Measurements from ENCODE around the gene DOCK8. TPM values are rescaled to one million over a fixed set of nuclear protein-coding genes. Genes with fewer than 3 reads are reported as not detected.

Gene DOCK8
- total RNA-seq, 1 experiment from 2014 or later: 1.4 TPM

DNA sequence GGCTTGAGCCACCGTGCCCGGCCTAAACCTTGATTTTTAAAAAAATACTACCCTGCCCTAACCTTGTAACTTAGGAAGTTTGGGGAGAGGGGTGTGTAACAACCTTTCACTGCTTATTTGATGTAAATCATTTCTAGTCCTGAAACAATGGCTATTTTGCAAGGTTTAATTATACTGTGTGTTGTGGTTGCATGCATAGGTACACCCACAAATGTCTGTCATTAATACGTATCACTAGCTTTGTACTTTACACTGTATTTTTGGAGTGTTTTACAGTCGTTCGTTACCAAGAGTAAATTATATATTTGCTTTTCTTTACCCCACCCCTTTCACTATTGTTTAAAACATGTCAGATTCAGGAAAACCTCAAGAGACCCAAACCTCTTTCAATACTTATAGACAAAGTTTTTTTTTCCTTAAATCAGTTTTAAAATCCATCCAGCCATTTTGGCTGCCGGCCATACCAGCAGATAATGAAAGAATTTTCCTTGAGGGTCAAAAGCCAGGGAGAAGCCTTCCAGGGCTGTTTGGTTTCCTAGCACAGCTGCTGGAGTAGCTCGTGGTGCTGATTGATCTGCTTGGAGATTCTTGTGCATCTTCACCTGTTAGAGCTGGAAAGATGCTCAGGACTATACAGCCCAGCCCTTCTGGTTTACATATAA, 50.7 kb downstream of the DOCK8 start:
- H3K4me2 ChIP-seq (ENCODE audit: insufficient read depth, insufficient read length, low read length): no peak overlapping the region
- H4K20me1 ChIP-seq (ENCODE audit: control insufficient read depth, insufficient read depth, insufficient read length): no peaks in the 10 kb centered on the region
- no peak overlapping the region for H3K18ac ChIP-seq (ENCODE audit: insufficient read length, low read depth, low read length)
- Mint-ChIP-seq H3K4me3 (no peak overlapping the region), H3K27ac (no peak overlapping the region), H3K9me3 (no peaks in the 10 kb centered on the region; a peak in 1 of 5 replicates), H3K4me1 (no peaks in the 10 kb centered on the region), H3K27me3 (ENCODE audit: low read depth) (no peaks in the 10 kb centered on the region), H3K36me3 (ENCODE audit: insufficient read depth in 1 of 3, low read depth in 3 of 3) (no peaks in the 10 kb centered on the region)
- H3K79me2 ChIP-seq (ENCODE audit: insufficient read depth, low read length): no peaks in the 10 kb centered on the region
- no peak overlapping the region for H2BK5ac ChIP-seq (ENCODE audit: insufficient read length, low read length)
- DNase-seq: no peak
- TF ChIP-seq, protein P1, sequence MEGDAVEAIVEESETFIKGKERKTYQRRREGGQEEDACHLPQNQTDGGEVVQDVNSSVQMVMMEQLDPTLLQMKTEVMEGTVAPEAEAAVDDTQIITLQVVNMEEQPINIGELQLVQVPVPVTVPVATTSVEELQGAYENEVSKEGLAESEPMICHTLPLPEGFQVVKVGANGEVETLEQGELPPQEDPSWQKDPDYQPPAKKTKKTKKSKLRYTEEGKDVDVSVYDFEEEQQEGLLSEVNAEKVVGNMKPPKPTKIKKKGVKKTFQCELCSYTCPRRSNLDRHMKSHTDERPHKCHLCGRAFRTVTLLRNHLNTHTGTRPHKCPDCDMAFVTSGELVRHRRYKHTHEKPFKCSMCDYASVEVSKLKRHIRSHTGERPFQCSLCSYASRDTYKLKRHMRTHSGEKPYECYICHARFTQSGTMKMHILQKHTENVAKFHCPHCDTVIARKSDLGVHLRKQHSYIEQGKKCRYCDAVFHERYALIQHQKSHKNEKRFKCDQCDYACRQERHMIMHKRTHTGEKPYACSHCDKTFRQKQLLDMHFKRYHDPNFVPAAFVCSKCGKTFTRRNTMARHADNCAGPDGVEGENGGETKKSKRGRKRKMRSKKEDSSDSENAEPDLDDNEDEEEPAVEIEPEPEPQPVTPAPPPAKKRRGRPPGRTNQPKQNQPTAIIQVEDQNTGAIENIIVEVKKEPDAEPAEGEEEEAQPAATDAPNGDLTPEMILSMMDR (conservative IDR thresholded peaks at IDR 0.05): no peak
- H3K27ac ChIP-seq (ENCODE audit: insufficient read length, low read depth, low read length): no peak overlapping the region
- no peaks in the 10 kb centered on the region for H3K4me1 ChIP-seq (ENCODE audit: insufficient read depth, low read length)
- H2BK12ac ChIP-seq (ENCODE audit: insufficient read length, low read depth, low read length): no peak overlapping the region
- H3K56ac ChIP-seq (ENCODE audit: insufficient read length, low read depth, low read length): no peak overlapping the region
- no CpG with 5 or more reads among the region's 7 CpGs for WGBS (ENCODE audit: extremely low coverage, insufficient read length, low lambda C conversion rate)
- no peak overlapping the region for H4K91ac ChIP-seq (ENCODE audit: insufficient read length, low read depth, low read length)
- no peak overlapping the region for H4K8ac ChIP-seq (replicated peaks; ENCODE audit: insufficient read length, low read depth, low read length)
- H3K23me2 ChIP-seq (ENCODE audit: insufficient read length, low read depth, low read length, poor library complexity, severe bottlenecking): no peaks in the 10 kb centered on the region
- H2BK15ac ChIP-seq (ENCODE audit: low read depth, low read length): no peak overlapping the region
- no peak overlapping the region for H3K4ac ChIP-seq (ENCODE audit: low read depth, low read length)
- H3K9me3 ChIP-seq (ENCODE audit: control insufficient read depth, low read depth, low read length): no peaks in the 10 kb centered on the region
- no peak overlapping the region for H3K23ac ChIP-seq (ENCODE audit: insufficient read length, low read depth, low read length)
- no peak overlapping the region for H3K14ac ChIP-seq (ENCODE audit: insufficient read depth, low read length)
- no peak overlapping the region for H3K9ac ChIP-seq (ENCODE audit: extremely low read depth, insufficient read length, low read length)
- no peak overlapping the region for H2BK120ac ChIP-seq (ENCODE audit: low read depth, low read length, poor library complexity, severe bottlenecking)
- no peak overlapping the region for H2AFZ ChIP-seq (ENCODE audit: low read length)
- no peak overlapping the region for H2BK20ac ChIP-seq (ENCODE audit: low read depth, low read length, poor library complexity, severe bottlenecking)
- no peak overlapping the region for H3T11ph ChIP-seq (ENCODE audit: low read length)
- no peaks in the 10 kb centered on the region for H3K79me1 ChIP-seq (ENCODE audit: insufficient read depth, low read depth, low read length, poor library complexity, severe bottlenecking)
- H2AK5ac ChIP-seq (ENCODE audit: insufficient read length, low read length): no peak overlapping the region
- H4K5ac ChIP-seq (ENCODE audit: insufficient read length, low read depth, low read length): no peak overlapping the region
- no peaks in the 10 kb centered on the region for H3K27me3 ChIP-seq (ENCODE audit: insufficient read depth, low read length)
